HL-60 (cell line): Measurements from ENCODE around the gene KIF3A.

Source experiments
- DNase-seq, 2 experiments: peaks; one replicate each; pipeline ENCODE4 v3.0.0-alpha.2; 2010 to 2020; ENCODE audit warnings: low read depth in 1 of 2, low spot score in 1 of 2
- H3K27ac ChIP-seq: fragments of 250-450 bp; sonication (Bioruptor Pico); replicated peaks from 2 replicates; pipeline ENCODE4 v1.5.1; 2020; ENCODE audit warnings: mild to moderate bottlenecking, moderate library complexity
- H3K27me3 ChIP-seq: fragments of 250-450 bp; sonication (Bioruptor Pico); 2 replicates; pipeline ENCODE4 v1.5.1; 2021; ENCODE audit warnings: mild to moderate bottlenecking, moderate library complexity; ENCODE audit not compliant: insufficient read depth, poor library complexity, severe bottlenecking
- H3K4me3 ChIP-seq: replicated peaks from 2 replicates; pipeline ENCODE4 v1.5.1; 2011; ENCODE audit warnings: mild to moderate bottlenecking, control low read depth, low read length; ENCODE audit not compliant: insufficient read depth
- GABPA ChIP-seq: IDR thresholded peaks from 2 replicates; pipeline ENCODE4 v1.6.1; 2012; ENCODE audit warnings: low read depth
- POLR2AphosphoS5 ChIP-seq: IDR thresholded peaks from 2 replicates; pipeline ENCODE4 v1.6.1; 2012; ENCODE audit warnings: low read depth
- SPI1 ChIP-seq: IDR thresholded peaks from 2 replicates; pipeline ENCODE4 v1.6.1; 2012; ENCODE audit warnings: low read depth, mild to moderate bottlenecking, borderline replicate concordance
- TF ChIP-seq, protein P1 (sequence below): IDR thresholded peaks from one replicate; pipeline ENCODE4 v1.5.1; 2011; ENCODE audit warnings: low read length, control low read depth, inconsistent platforms; ENCODE audit not compliant: insufficient read depth
- TF ChIP-seq, protein P2 (sequence below): IDR thresholded peaks from 2 replicates; pipeline ENCODE4 v1.6.1; 2012; ENCODE audit warnings: low read depth; ENCODE audit not compliant: insufficient replicate concordance

KIF3A gene

DNA sequence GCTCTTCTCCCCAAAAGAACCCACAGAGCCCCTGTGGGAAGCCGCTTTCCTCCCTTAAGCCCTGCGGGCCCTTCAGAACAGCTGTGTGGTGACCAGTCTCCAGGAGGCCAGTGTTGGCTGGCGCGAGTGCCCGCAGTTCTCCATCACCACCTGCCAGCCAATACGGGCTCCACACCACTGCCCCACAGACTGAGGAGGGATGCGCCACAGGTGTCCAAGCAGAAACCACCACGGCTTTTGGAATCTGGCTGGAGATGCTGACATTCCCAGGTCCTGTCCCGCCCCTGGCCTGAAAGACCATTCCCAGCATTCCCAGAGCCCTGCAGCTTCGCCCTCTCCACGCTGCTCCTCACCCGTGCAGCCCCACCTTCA lies 22.7 kb upstream of the KIF3A start:
- Histone ChIP-seq H3K27me3 (no peaks in the 10 kb centered on the region), H3K27ac (no peak overlapping the region), H3K4me3 (no peak overlapping the region)
- TF ChIP-seq, protein P1, sequence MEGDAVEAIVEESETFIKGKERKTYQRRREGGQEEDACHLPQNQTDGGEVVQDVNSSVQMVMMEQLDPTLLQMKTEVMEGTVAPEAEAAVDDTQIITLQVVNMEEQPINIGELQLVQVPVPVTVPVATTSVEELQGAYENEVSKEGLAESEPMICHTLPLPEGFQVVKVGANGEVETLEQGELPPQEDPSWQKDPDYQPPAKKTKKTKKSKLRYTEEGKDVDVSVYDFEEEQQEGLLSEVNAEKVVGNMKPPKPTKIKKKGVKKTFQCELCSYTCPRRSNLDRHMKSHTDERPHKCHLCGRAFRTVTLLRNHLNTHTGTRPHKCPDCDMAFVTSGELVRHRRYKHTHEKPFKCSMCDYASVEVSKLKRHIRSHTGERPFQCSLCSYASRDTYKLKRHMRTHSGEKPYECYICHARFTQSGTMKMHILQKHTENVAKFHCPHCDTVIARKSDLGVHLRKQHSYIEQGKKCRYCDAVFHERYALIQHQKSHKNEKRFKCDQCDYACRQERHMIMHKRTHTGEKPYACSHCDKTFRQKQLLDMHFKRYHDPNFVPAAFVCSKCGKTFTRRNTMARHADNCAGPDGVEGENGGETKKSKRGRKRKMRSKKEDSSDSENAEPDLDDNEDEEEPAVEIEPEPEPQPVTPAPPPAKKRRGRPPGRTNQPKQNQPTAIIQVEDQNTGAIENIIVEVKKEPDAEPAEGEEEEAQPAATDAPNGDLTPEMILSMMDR = no peak
- no peak for TF ChIP-seq POLR2AphosphoS5
- TF ChIP-seq, protein P2, sequence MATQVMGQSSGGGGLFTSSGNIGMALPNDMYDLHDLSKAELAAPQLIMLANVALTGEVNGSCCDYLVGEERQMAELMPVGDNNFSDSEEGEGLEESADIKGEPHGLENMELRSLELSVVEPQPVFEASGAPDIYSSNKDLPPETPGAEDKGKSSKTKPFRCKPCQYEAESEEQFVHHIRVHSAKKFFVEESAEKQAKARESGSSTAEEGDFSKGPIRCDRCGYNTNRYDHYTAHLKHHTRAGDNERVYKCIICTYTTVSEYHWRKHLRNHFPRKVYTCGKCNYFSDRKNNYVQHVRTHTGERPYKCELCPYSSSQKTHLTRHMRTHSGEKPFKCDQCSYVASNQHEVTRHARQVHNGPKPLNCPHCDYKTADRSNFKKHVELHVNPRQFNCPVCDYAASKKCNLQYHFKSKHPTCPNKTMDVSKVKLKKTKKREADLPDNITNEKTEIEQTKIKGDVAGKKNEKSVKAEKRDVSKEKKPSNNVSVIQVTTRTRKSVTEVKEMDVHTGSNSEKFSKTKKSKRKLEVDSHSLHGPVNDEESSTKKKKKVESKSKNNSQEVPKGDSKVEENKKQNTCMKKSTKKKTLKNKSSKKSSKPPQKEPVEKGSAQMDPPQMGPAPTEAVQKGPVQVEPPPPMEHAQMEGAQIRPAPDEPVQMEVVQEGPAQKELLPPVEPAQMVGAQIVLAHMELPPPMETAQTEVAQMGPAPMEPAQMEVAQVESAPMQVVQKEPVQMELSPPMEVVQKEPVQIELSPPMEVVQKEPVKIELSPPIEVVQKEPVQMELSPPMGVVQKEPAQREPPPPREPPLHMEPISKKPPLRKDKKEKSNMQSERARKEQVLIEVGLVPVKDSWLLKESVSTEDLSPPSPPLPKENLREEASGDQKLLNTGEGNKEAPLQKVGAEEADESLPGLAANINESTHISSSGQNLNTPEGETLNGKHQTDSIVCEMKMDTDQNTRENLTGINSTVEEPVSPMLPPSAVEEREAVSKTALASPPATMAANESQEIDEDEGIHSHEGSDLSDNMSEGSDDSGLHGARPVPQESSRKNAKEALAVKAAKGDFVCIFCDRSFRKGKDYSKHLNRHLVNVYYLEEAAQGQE = no peak
- DNase-seq = no peak

DNA sequence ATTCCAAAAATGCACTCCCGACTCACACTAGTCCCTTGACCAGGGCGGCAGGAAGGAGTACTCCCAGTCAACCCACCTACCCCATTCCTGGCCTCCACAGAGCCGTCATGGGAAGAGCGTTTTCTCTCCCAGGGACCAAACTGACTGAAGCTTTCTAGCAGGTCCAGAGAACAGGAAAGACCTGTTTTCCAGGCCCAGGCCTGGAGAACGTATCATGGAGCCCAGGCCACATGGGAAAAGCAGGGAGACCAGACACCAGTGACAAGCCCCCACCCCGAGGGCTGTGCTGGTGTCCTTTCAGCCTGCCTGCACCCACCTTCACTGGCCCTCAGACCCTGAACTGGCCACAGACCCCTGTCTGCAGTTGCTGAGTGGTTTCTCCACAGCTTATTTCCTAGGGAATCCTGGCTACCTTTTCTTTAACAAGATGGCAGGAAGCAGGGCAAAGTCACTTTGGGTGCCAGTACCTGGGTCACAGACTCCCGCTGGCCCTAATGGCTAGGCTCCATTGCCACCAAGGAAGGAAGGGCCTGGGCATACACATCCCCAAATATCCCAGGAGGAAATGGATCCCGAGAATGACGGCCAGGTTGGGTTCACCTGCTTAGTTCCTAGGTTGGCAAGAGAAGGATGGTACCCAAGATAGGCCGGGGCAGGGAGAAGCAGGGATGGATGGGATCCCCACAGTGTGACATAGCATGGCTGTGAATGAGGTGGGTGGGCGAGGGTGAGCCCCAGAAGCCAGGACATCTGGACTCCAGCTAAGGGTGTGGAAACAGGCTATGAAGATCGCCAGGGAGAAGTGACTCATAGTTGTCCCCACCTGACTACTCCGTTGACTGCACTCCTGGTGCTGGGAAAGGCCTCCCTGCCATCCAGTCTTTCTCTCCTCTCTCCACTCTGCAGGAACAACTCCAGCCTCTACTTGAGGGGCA lies 22.0 kb upstream of the KIF3A start:
- TF ChIP-seq GABPA (no peak), SPI1 (no peak), POLR2AphosphoS5 (no peak)
- TF ChIP-seq, protein P1 = no peak
- TF ChIP-seq, protein P2 = no peak
- no peak for DNase-seq
- no peak overlapping the region for H3K4me3 ChIP-seq
- H3K27ac ChIP-seq = no peak overlapping the region
- H3K27me3 ChIP-seq = no peaks in the 10 kb centered on the region

DNA sequence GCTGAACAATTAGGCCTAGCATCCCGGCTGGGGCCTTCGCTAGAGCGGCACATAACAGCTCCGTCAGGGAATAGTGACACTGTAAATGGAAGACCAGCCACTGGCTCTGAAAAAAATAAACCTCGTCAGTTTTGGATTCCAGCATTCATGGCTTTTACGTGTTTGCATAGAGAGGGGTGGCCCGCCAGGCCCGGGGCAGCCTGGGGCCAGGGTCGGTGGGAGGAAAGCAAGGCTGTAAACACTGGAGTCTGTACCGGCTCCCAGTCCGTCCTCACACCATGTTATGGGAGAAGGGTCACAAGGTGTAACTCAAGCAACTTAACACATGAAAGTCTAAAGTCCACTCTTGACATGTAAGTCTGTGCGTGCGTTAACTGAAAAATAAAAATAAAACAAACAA lies 21.1 kb upstream of the KIF3A start:
- Histone ChIP-seq H3K4me3 (no peak overlapping the region), H3K27me3 (no peaks in the 10 kb centered on the region), H3K27ac (no peak overlapping the region)
- no peak for DNase-seq
- no peak for TF ChIP-seq POLR2AphosphoS5

DNA sequence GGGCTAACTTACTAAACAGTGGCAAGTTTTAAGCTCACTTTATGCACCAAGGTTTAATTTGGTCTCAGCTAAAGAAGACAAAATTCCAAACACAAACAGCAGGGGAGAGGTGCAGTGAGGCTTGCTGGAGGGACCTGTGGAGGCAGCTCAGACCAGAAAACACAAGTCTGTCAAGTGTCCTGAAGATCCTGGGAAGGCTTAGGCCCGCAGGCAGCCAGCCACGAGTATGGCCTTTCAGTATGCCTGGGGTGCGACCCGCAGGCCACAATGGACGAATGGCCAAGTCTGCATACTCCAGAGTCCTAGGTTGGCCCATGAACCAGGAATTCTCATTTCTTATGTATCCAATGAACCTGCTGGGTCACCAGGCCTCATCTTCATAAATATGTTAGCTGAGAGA lies 19.2 kb upstream of the KIF3A start:
- Histone ChIP-seq H3K27ac (no peak overlapping the region), H3K4me3 (no peak overlapping the region), H3K27me3 (no peaks in the 10 kb centered on the region)
- no peak for DNase-seq
- TF ChIP-seq, protein P1 = no peak
- TF ChIP-seq, protein P2 = no peak
- TF ChIP-seq SPI1 (no peak), POLR2AphosphoS5 (no peak), GABPA (no peak)
